ENCODE results near the gene GALNT18. TPM values are rescaled to one million over a fixed set of nuclear protein-coding genes. Genes with fewer than 3 reads are reported as not detected.

Gene GALNT18
- total RNA-seq, 1 experiment from 2014 or later: 25.3 TPM

- DNase-seq: peak; percentile 35
- H3K9me3 ChIP-seq: no peaks in the 10 kb centered on the region
- H3K27me3 ChIP-seq: no peaks in the 10 kb centered on the region
- no peaks in the 10 kb centered on the region for H3K36me3 ChIP-seq
- no peak overlapping the region for H3K4me3 ChIP-seq
Observed at GRCh38 chr11:11396301-11397035, 225.3 kb downstream of the GALNT18 start.

GRCh38 chr11:11395126-11395525 lies 226.7 kb downstream of the GALNT18 start:
- H3K36me3 ChIP-seq: no peaks in the 10 kb centered on the region; the same call in 1 of the 2 replicates
- H3K4me3 ChIP-seq: no peak overlapping the region
- H3K9me3 ChIP-seq: no peaks in the 10 kb centered on the region
- no peak for DNase-seq
- H3K27me3 ChIP-seq: no peaks in the 10 kb centered on the region

- Histone ChIP-seq H3K9me3 (no peaks in the 10 kb centered on the region), H3K27me3 (no peaks in the 10 kb centered on the region), H3K4me3 (no peak overlapping the region), H3K36me3 (no peaks in the 10 kb centered on the region; the same call in 1 of the 2 replicates)
- DNase-seq: no peak
Observed at GRCh38 chr11:11394241-11394640, 227.6 kb downstream of the GALNT18 start.

- H3K4me3 ChIP-seq: no peak overlapping the region
Observed at GRCh38 chr11:11391796-11392463, 229.9 kb downstream of the GALNT18 start.

GRCh38 chr11:11391169-11391568 lies 230.6 kb downstream of the GALNT18 start:
- Histone ChIP-seq H3K9me3 (no peaks in the 10 kb centered on the region), H3K4me3 (no peak overlapping the region), H3K27me3 (no peaks in the 10 kb centered on the region), H3K36me3 (peaks cover 2% of the 10 kb centered on the region; the same call in 1 of the 2 replicates)
- peak; percentile 21 for DNase-seq

More at GRCh38 chr11:11391796-11392463, 229.9 kb downstream of the GALNT18 start:
- peaks cover 2% of the 10 kb centered on the region; the same call in 1 of the 2 replicates for H3K36me3 ChIP-seq
- DNase-seq: peak; percentile 77
- H3K27me3 ChIP-seq: no peaks in the 10 kb centered on the region
- no peaks in the 10 kb centered on the region for H3K9me3 ChIP-seq

GRCh38 chr11:11390068-11390771 lies 231.6 kb downstream of the GALNT18 start:
- peaks cover 2% of the 10 kb centered on the region; the same call in 1 of the 2 replicates for H3K36me3 ChIP-seq
- no peak overlapping the region for H3K4me3 ChIP-seq
- H3K27me3 ChIP-seq: no peaks in the 10 kb centered on the region
- no peaks in the 10 kb centered on the region for H3K9me3 ChIP-seq
- no peak for DNase-seq

GRCh38 chr11:11389238-11389637 lies 232.6 kb downstream of the GALNT18 start:
- Histone ChIP-seq H3K4me3 (no peak overlapping the region), H3K9me3 (no peaks in the 10 kb centered on the region), H3K36me3 (peaks cover 2% of the 10 kb centered on the region; the same call in 1 of the 2 replicates), H3K27me3 (no peaks in the 10 kb centered on the region)
- peak; percentile 38 for DNase-seq

GRCh38 chr11:11387622-11388305 lies 234.0 kb downstream of the GALNT18 start:
- Histone ChIP-seq H3K36me3 (peaks cover 2% of the 10 kb centered on the region; the same call in 1 of the 2 replicates), H3K4me3 (no peak overlapping the region), H3K9me3 (peaks cover 2% of the 10 kb centered on the region; the same call in 1 of the 2 replicates), H3K27me3 (no peaks in the 10 kb centered on the region)
- no peak for DNase-seq

- H3K27me3 ChIP-seq: no peaks in the 10 kb centered on the region
- peaks cover 2% of the 10 kb centered on the region; the same call in 1 of the 2 replicates for H3K36me3 ChIP-seq
- no peak overlapping the region for H3K4me3 ChIP-seq
- H3K9me3 ChIP-seq: peaks cover 2% of the 10 kb centered on the region; the same call in 1 of the 2 replicates
- no peak for DNase-seq
Observed at GRCh38 chr11:11387207-11387606, 234.6 kb downstream of the GALNT18 start.

- Histone ChIP-seq H3K36me3 (0 out of 2 replicates have a peak, but pooled peaks cover 2% of the 10 kb centered on the region), H3K27me3 (no peaks in the 10 kb centered on the region), H3K9me3 (peaks cover 2% of the 10 kb centered on the region; the same call in 1 of the 2 replicates), H3K4me3 (no peak overlapping the region)
- DNase-seq: no peak
Observed at GRCh38 chr11:11384829-11385228, 237.0 kb downstream of the GALNT18 start.

GRCh38 chr11:11383995-11384394 lies 237.8 kb downstream of the GALNT18 start:
- DNase-seq: no peak
- Histone ChIP-seq H3K36me3 (0 out of 2 replicates have a peak, but pooled peaks cover 2% of the 10 kb centered on the region), H3K4me3 (no peak overlapping the region), H3K9me3 (peaks cover 2% of the 10 kb centered on the region; the same call in 1 of the 2 replicates), H3K27me3 (no peaks in the 10 kb centered on the region)

GRCh38 chr11:11382858-11383532 lies 238.8 kb downstream of the GALNT18 start:
- DNase-seq: peak; percentile 37
- no peaks in the 10 kb centered on the region for H3K36me3 ChIP-seq
- no peaks in the 10 kb centered on the region for H3K27me3 ChIP-seq
- H3K4me3 ChIP-seq: no peak overlapping the region
- H3K9me3 ChIP-seq: peaks cover 2% of the 10 kb centered on the region; the same call in 1 of the 2 replicates

- H3K36me3 ChIP-seq: no peaks in the 10 kb centered on the region
- no peak overlapping the region for H3K4me3 ChIP-seq
- no peak for DNase-seq
- no peaks in the 10 kb centered on the region for H3K27me3 ChIP-seq
- H3K9me3 ChIP-seq: peaks cover 2% of the 10 kb centered on the region; the same call in 1 of the 2 replicates
Observed at GRCh38 chr11:11381471-11382105, 240.2 kb downstream of the GALNT18 start.

- DNase-seq: no peak
- H3K27me3 ChIP-seq: no peaks in the 10 kb centered on the region
- no peaks in the 10 kb centered on the region for H3K36me3 ChIP-seq
- peaks cover 2% of the 10 kb centered on the region; the same call in 1 of the 2 replicates for H3K9me3 ChIP-seq
- no peak overlapping the region for H3K4me3 ChIP-seq
Observed at GRCh38 chr11:11380883-11381282, 240.9 kb downstream of the GALNT18 start.

GRCh38 chr11:11380340-11380739 lies 241.5 kb downstream of the GALNT18 start:
- no peaks in the 10 kb centered on the region for H3K27me3 ChIP-seq
- no peaks in the 10 kb centered on the region for H3K36me3 ChIP-seq
- H3K4me3 ChIP-seq: no peak overlapping the region
- peaks cover 2% of the 10 kb centered on the region; the same call in 1 of the 2 replicates for H3K9me3 ChIP-seq
- DNase-seq: no peak

All from MG63 (cell line).